HepG2 (cell line): ENCODE measurements around the gene KLHL21. TPM values are rescaled to one million over a fixed set of nuclear protein-coding genes. Genes with fewer than 3 reads are reported as not detected.

Experiments used
- AGO2 ChIP-seq: fragments of 200-400 bp; formaldehyde crosslinking; optimal IDR thresholded peaks from 2 replicates; pipeline ENCODE3; 2017; ENCODE audit warnings: mild to moderate bottlenecking, low read depth, low read length, moderate library complexity
- FOXM1 ChIP-seq: sonication (generic); formaldehyde crosslinking; IDR thresholded peaks from 2 replicates; pipeline ENCODE4 v1.5.0; 2020; ENCODE audit warnings: missing genetic modification reagents
- FUBP1 ChIP-seq: sonication (generic); formaldehyde crosslinking; IDR thresholded peaks from 2 replicates; pipeline ENCODE4 v1.5.1; 2020; ENCODE audit warnings: missing genetic modification reagents, mild to moderate bottlenecking, borderline replicate concordance
- HMGA1 ChIP-seq: sonication (generic); formaldehyde crosslinking; conservative IDR thresholded peaks from 2 replicates; pipeline ENCODE4 v1.4.0; 2020; ENCODE audit warnings: missing genetic modification reagents
- MXD4 ChIP-seq: IDR thresholded peaks from 2 replicates; pipeline ENCODE4 v1.6.1; 2016; ENCODE audit warnings: mild to moderate bottlenecking, missing biosample characterization, missing genetic modification reagents
- SKI ChIP-seq: fragments of 450-650 bp; IDR thresholded peaks from one replicate; pipeline ENCODE4 v1.6.1; 2018; ENCODE audit warnings: mild to moderate bottlenecking; ENCODE audit not compliant: partially characterized antibody
- TEAD3 ChIP-seq: optimal IDR thresholded peaks from 2 replicates; pipeline ENCODE3; 2016; ENCODE audit warnings: borderline replicate concordance
- ZFP90 ChIP-seq: sonication (generic); formaldehyde crosslinking; IDR thresholded peaks from 2 replicates; pipeline ENCODE4 v1.8.0; 2022; ENCODE audit warnings: missing genetic modification reagents, mild to moderate bottlenecking, inconsistent platforms, borderline replicate concordance
- ZMAT3 ChIP-seq: sonication (generic); formaldehyde crosslinking; conservative IDR thresholded peaks from 2 replicates; pipeline ENCODE4 v1.7.0; 2021; ENCODE audit warnings: missing genetic modification reagents
- ZNF547 ChIP-seq: sonication (generic); formaldehyde crosslinking; IDR thresholded peaks from 2 replicates; pipeline ENCODE4 v1.5.1; 2020; ENCODE audit warnings: mild to moderate bottlenecking, missing genetic modification reagents
- ZNF558 ChIP-seq: sonication (generic); formaldehyde crosslinking; IDR thresholded peaks from 2 replicates; pipeline ENCODE4 v1.9.0; 2022; ENCODE audit warnings: mild to moderate bottlenecking, missing genetic modification reagents, borderline replicate concordance
- ZNF615 ChIP-seq: sonication (generic); formaldehyde crosslinking; IDR thresholded peaks from 2 replicates; pipeline ENCODE4 v1.5.0; 2020; ENCODE audit warnings: mild to moderate bottlenecking, missing genetic modification reagents, borderline replicate concordance
- ZNF670 ChIP-seq: sonication (generic); formaldehyde crosslinking; IDR thresholded peaks from 2 replicates; pipeline ENCODE4 v1.8.0; 2022; ENCODE audit warnings: mild to moderate bottlenecking, missing genetic modification reagents, borderline replicate concordance
- ZNF720 ChIP-seq: sonication (generic); formaldehyde crosslinking; IDR thresholded peaks from 2 replicates; pipeline ENCODE4 v1.4.0; 2020; ENCODE audit warnings: missing genetic modification reagents
- ZZZ3 ChIP-seq: sonication (generic); formaldehyde crosslinking; IDR thresholded peaks from 2 replicates; pipeline ENCODE4 v1.4.0; 2020; ENCODE audit warnings: missing genetic modification reagents, mild to moderate bottlenecking, borderline replicate concordance
- polyA plus RNA-seq, 8 experiments: library from polyadenylated mRNA; depleted of rRNA in 3 of 8; stranded (reverse) in 7 of 8; unstranded in 1 of 8; fragments of >200 nt; fragmentation: Illumina TruSeq in 4 of 8; extraction: Trizol in 4 of 8; gene quantifications; 2 replicates each; pipeline versions ENCODE4 v1.2.1 to v1.2.3, GENCODE V29; 2011 to 2016; ENCODE audit warnings: low read depth in 4 of 8, missing spikeins in 1 of 8, mixed read lengths in 1 of 8; ENCODE audit not compliant: insufficient read depth in 1 of 8
- total RNA-seq, 5 experiments: library from RNA; depleted of rRNA; stranded (reverse); fragments of >200 nt; fragmentation: Illumina TruSeq; extraction: Trizol; gene quantifications; 2 replicates each; pipeline ENCODE4 v1.2.3, GENCODE V29; 2016; ENCODE audit warnings: low read depth in 1 of 5
- TF ChIP-seq, protein P1 (sequence below): sonication (generic); formaldehyde crosslinking; IDR thresholded peaks from 2 replicates; pipeline ENCODE4 v1.4.0; 2020; ENCODE audit warnings: mild to moderate bottlenecking, missing genetic modification reagents
- TF ChIP-seq, protein P2 (sequence below): sonication (generic); formaldehyde crosslinking; IDR thresholded peaks from 2 replicates; pipeline ENCODE4 v1.9.0; 2022; ENCODE audit warnings: missing genetic modification reagents, mild to moderate bottlenecking, borderline replicate concordance

Gene KLHL21
- total and polyA plus RNA-seq, 2 of the 13 experiments (the other 11 are each of a cell fraction or from before 2014, with no cell fraction given): 14.8 to 25.0 TPM

DNA sequence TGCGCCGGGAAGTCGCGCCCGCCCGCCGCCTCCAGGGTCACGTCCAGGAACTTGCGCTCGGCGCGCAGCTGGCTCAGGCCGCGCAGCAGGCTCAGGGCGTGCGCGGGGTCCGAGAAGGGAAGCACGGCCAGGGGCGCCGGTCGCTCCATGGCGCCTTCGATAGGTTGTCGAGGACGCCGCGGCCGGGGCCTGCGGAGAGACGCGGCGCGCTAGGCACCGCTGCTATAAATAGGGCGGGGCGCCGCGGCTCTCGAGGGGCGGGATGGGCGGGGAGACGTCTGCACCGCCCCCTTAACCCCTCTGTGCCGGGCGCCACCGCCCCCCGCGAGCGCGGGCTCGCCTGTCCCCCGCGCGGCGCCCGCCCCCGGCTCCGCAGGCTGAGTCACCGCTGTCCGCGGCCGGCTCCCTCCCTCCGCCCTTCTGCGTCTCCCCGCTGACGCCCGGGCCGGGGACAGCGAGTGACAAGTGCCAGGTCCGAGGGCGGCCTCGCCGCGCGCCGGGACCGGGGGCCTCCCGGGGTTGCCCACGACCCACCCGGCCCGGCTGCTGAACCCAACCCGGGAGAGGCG is at the start of gene KLHL21 (continued):
- TF ChIP-seq, protein P1, sequence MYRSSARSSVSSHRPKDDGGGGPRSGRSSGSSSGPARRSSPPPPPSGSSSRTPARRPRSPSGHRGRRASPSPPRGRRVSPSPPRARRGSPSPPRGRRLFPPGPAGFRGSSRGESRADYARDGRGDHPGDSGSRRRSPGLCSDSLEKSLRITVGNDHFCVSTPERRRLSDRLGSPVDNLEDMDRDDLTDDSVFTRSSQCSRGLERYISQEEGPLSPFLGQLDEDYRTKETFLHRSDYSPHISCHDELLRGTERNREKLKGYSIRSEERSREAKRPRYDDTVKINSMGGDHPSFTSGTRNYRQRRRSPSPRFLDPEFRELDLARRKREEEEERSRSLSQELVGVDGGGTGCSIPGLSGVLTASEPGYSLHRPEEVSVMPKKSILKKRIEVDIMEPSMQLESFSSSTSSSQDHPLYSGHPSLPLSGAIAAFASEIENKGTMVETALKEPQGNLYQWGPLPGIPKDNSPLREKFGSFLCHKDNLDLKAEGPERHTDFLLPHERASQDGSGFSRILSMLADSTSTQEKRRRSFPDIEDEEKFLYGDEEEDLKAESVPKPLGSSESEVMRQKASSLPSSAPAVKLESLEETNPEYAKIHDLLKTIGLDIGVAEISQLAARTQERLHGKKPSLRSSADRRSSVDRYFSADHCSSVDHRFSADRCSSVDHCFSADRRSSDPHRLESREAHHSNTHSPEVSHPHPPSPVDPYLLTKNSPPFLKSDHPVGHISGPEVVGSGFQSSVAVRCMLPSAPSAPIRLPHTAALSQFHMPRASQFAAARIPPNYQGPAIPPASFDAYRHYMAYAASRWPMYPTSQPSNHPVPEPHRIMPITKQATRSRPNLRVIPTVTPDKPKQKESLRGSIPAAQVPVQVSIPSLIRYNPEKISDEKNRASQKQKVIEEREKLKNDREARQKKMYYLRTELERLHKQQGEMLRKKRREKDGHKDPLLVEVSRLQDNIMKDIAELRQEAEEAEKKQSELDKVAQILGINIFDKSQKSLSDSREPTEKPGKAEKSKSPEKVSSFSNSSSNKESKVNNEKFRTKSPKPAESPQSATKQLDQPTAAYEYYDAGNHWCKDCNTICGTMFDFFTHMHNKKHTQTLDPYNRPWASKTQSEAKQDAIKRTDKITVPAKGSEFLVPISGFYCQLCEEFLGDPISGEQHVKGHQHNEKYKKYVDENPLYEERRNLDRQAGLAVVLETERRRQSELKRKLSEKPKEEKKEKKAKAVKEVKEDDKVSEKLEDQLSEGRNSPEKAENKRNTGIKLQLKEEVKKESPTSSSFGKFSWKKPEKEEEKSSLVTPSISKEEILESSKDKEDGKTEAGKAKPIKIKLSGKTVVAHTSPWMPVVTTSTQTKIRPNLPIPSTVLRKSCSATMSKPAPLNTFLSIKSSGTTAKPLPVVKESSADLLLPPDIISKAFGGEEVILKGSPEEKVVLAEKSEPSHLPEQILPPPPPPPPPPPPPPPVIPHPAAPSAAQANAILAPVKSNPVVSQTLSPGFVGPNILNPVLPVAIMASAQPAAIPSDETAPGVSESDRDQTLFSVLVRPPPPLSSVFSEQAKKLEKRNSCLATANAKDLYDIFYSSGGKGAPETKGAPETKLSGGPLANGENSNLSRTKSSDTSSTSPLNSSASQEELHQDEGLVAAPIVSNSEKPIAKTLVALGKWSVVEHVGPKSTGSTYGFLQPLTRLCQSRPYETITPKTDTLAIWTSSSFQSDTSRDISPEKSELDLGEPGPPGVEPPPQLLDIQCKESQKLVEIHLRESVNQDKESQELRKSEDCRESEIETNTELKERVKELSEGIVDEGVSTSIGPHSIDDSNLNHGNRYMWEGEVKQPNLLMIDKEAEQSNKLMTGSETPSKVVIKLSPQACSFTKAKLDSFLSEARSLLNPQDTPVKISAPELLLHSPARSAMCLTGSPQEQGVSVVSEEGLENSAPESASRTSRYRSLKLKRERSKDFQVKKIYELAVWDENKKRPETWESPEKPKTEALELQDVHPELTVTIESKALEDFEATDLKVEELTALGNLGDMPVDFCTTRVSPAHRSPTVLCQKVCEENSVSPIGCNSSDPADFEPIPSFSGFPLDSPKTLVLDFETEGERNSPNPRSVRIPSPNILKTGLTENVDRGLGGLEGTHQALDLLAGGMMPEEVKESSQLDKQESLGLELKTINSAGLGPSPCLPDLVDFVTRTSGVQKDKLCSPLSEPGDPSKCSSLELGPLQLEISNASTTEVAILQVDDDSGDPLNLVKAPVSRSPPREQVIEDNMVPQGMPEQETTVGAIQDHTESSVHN (CRISPR knock-in tag): no peak
- TF ChIP-seq FOXM1 (no peak), ZNF547 (CRISPR knock-in tag) (no peak; the same call in 1 of the 2 replicates), ZNF670 (CRISPR knock-in tag) (no peak), ZFP90 (no peak; the same call in 1 of the 2 replicates), ZNF558 (CRISPR knock-in tag) (no peak), MXD4 (CRISPR knock-in tag) (peak; percentile 33; the same call in 1 of the 2 replicates), SKI (peak; percentile 73), FUBP1 (no peak), ZMAT3 (CRISPR knock-in tag) (peak; percentile 5; the same call in 1 of the 2 replicates), ZNF615 (CRISPR knock-in tag) (no peak), AGO2 (peak; percentile 61), ZNF720 (no peak), ZZZ3 (CRISPR knock-in tag) (0 out of 2 replicates have a peak, but pooled peaks have one; percentile 6), HMGA1 (CRISPR knock-in tag) (no peak), TEAD3 (CRISPR knock-in tag) (no peak)
- TF ChIP-seq, protein P2, sequence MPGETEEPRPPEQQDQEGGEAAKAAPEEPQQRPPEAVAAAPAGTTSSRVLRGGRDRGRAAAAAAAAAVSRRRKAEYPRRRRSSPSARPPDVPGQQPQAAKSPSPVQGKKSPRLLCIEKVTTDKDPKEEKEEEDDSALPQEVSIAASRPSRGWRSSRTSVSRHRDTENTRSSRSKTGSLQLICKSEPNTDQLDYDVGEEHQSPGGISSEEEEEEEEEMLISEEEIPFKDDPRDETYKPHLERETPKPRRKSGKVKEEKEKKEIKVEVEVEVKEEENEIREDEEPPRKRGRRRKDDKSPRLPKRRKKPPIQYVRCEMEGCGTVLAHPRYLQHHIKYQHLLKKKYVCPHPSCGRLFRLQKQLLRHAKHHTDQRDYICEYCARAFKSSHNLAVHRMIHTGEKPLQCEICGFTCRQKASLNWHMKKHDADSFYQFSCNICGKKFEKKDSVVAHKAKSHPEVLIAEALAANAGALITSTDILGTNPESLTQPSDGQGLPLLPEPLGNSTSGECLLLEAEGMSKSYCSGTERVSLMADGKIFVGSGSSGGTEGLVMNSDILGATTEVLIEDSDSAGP (CRISPR knock-in tag): no peak; the same call in 1 of the 2 replicates
